Activated CD8-positive, alpha-beta T cell treated with anti-CD3 and anti-CD28 coated beads for 36 hours (primary cell): ENCODE results near the gene PGBD1. TPM values are rescaled to one million over a fixed set of nuclear protein-coding genes. Genes with fewer than 3 reads are reported as not detected.

ENCODE experiments used
- ATAC-seq: fragments of 200-7000 bp; cut with Tn5 transposase; one replicate; pipeline ENCODE4 v1.10.0; 2021; ENCODE audit warnings: mild to moderate bottlenecking, moderate library complexity
- CTCF ChIA-PET: fragments of 350-600 bp; sonication (Branson Sonifier 250); formaldehyde crosslinking; loops from one replicate; lab custom pipeline; 2021; ENCODE audit warnings: antibody characterized with exemption; lab: Charles Lee
- POLR2A ChIA-PET: fragments of 350-600 bp; sonication (Branson Sonifier 250); formaldehyde crosslinking; loops from one replicate; lab custom pipeline; 2021; ENCODE audit warnings: antibody characterized with exemption; lab: Charles Lee
- DNase-seq: peaks from one replicate; pipeline ENCODE4 v3.0.0-alpha.2; 2020
- H3K27ac Mint-ChIP-seq: one replicate; pipeline ENCODE4 v1.8.0; 2021; ENCODE audit warnings: mild to moderate bottlenecking, mixed read lengths
- H3K27me3 Mint-ChIP-seq: one replicate; pipeline ENCODE4 v1.8.0; 2021; ENCODE audit warnings: mixed read lengths
- H3K36me3 Mint-ChIP-seq: one replicate; pipeline ENCODE4 v1.8.0; 2021; ENCODE audit warnings: low read depth, mixed read lengths
- H3K4me1 Mint-ChIP-seq: one replicate; pipeline ENCODE4 v1.8.0; 2021; ENCODE audit warnings: low read depth, mixed read lengths
- H3K4me3 Mint-ChIP-seq: one replicate; pipeline ENCODE4 v1.8.0; 2021; ENCODE audit warnings: mild to moderate bottlenecking, moderate library complexity, mixed read lengths
- H3K9me3 Mint-ChIP-seq: one replicate; pipeline ENCODE4 v1.8.0; 2021; ENCODE audit warnings: mixed read lengths
- intact Hi-C: fragments of 100-400 bp; cut with micrococcal nuclease; formaldehyde crosslinking; loops from one replicate; pipeline ENCODE4 v1.10.0; 2022
- total RNA-seq, 2 experiments: library from RNA; stranded (reverse); gene quantifications; one replicate each; pipeline ENCODE4 v1.2.3, GENCODE V29; 2021
- TF ChIP-seq, protein P1 (sequence below): fragments of 200-600 bp; IDR thresholded peaks from one replicate; pipeline ENCODE4 v1.8.0; 2022; ENCODE audit warnings: antibody characterized with exemption, mild to moderate bottlenecking

Gene PGBD1
- total RNA-seq, 2 experiments from 2014 or later = 2.2 to 2.4 TPM

DNA sequence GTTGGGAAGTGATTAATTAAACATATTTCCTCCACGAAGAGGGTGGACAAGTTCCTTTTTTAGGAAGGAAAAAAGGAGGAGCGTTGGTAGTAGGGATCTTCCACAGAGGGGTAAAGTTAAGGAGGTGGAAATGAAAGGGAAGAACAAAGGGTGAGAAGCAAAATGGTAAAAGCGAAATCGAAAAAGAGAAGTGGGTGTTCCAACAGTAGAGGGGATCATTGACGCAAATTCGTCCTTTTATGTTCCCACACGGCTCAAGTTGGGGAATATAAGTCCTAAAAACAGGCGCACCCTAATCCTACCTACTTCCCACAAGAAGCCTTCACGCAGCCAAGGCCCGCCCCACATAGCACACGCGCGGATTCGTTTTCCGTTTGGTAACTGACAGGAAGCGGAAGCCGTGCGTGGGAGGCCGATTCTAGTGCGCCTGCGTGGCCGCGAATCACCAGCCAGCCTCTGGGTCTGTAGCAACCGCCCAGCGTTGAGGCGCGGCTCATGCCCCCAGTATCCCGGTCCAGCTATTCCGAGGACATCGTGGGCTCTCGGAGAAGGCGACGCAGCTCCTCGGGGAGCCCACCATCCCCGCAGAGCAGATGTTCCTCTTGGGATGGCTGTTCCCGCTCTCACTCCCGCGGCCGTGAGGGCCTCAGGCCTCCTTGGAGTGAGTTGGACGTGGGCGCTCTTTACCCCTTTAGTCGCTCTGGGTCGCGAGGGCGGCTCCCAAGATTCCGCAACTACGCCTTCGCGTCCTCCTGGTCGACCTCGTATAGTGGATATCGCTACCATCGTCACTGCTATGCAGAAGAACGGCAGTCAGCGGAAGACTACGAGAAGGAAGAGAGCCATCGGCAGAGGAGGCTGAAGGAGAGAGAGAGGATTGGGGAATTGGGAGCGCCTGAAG lies 22.2 kb upstream of the PGBD1 start, which contains the start of gene NKAPL:
NKAPL (plus strand) TSS at position 421 of the 901 bp plus-strand sequence; CDS start at position 496, 75 bp downstream.
- ChIA-PET CTCF (no interaction called here), POLR2A (interaction anchor here (0.9 kb wide), 1 partner anchor 8 kb away, joined by 3 read pairs; the partner anchor contains the start of gene ZSCAN26)

DNA sequence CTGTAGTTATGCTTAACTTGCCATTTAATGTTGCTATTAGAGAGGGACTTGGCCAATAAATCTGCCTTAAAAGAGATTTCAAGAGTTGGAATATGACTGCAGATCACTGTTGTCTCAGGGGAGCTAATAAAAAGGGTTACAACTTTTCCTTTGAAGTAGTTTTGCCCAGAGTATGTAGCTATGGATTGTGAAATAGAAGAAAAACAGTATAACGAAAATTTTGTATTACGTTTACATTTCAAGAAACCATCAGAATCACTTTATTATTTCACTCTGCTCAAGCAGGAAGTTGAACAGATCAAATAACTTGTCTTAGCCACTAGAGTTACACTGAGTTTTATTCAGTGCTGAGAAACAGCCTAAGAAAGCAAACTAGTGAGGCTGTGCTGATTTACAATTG lies 17.4 kb upstream of the PGBD1 start:
- ChIA-PET CTCF (interaction anchor here (2.8 kb wide), 1 partner anchor 92 kb away, joined by 11 read pairs; no protein-coding TSS in a partner anchor), POLR2A (interaction anchor here (1.3 to 1.7 kb wide), 2 partner anchors 12 to 122 kb away, joined by 3 to 4 read pairs; partner anchors contain the start of genes ZKSCAN4 and ZKSCAN8)
- intact Hi-C loops = loop anchor here (10.0 kb wide), 1 partner anchor 91 kb away; no protein-coding TSS in a partner anchor
- Mint-ChIP-seq H3K27ac (no peak overlapping the region), H3K4me1 (peaks cover 16% of the 10 kb centered on the region), H3K27me3 (no peaks in the 10 kb centered on the region), H3K9me3 (peaks cover 4% of the 10 kb centered on the region), H3K4me3 (no peak overlapping the region), H3K36me3 (no peaks in the 10 kb centered on the region)
- no peak for ATAC-seq
- TF ChIP-seq, protein P1, sequence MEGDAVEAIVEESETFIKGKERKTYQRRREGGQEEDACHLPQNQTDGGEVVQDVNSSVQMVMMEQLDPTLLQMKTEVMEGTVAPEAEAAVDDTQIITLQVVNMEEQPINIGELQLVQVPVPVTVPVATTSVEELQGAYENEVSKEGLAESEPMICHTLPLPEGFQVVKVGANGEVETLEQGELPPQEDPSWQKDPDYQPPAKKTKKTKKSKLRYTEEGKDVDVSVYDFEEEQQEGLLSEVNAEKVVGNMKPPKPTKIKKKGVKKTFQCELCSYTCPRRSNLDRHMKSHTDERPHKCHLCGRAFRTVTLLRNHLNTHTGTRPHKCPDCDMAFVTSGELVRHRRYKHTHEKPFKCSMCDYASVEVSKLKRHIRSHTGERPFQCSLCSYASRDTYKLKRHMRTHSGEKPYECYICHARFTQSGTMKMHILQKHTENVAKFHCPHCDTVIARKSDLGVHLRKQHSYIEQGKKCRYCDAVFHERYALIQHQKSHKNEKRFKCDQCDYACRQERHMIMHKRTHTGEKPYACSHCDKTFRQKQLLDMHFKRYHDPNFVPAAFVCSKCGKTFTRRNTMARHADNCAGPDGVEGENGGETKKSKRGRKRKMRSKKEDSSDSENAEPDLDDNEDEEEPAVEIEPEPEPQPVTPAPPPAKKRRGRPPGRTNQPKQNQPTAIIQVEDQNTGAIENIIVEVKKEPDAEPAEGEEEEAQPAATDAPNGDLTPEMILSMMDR = no peak
- DNase-seq = no peak

More for the DNA sequence above, 22.2 kb upstream of the PGBD1 start, which contains the start of gene NKAPL:
- intact Hi-C loops = loop anchor here (10.0 kb wide), 1 partner anchor 124 kb away; no protein-coding TSS in a partner anchor
- Mint-ChIP-seq H3K27ac (peak within 1 kb of the TSS; percentile 59), H3K4me3 (peak within 1 kb of the TSS; percentile 46), H3K27me3 (peaks cover 2% of the 10 kb centered on the region), H3K9me3 (peaks cover 7% of the 10 kb centered on the region), H3K36me3 (peaks cover 2% of the 10 kb centered on the region), H3K4me1 (peaks cover 4% of the 10 kb centered on the region)
- TF ChIP-seq, protein P1 = no peak
- peak; percentile 80 for DNase-seq
- peak; percentile 64 for ATAC-seq

DNA sequence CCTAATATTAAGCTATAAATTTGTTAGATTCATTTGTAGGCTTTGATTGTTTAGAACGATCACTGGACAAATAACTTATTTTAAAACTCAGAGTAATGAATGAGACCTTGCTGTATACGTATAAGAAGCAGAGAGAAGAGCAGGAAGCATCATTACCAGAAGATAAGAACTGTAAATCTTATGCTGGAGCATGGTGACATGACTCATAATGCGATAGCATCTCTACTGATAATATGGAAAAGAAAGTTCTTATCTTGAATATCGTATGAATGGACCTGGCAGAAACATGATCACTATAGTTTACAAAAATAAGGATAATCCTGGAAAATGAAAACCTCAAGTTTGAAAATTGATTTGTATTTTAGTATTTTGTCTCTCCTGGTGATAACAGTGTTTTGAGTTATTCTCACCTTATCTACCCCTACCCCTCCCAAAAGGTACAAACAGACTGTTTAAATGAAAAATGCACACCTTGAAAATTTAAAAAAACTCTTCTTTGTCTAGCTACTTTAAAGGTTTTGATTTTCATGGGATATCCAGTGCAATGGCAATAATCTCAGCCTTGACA lies 16.5 kb upstream of the PGBD1 start:
- no peak for ATAC-seq
- intact Hi-C loops = loop anchor here (10.0 kb wide), 1 partner anchor 90 kb away; no protein-coding TSS in a partner anchor
- Mint-ChIP-seq H3K4me3 (no peak overlapping the region), H3K27ac (no peak overlapping the region), H3K27me3 (no peaks in the 10 kb centered on the region), H3K4me1 (peaks cover 22% of the 10 kb centered on the region), H3K36me3 (peaks cover 2% of the 10 kb centered on the region), H3K9me3 (peaks cover 2% of the 10 kb centered on the region)
- CTCF ChIA-PET = interaction anchor here (1.0 to 2.8 kb wide), 4 partner anchors 12 to 123 kb away, joined by 3 to 11 read pairs (median 5); partner anchors contain the start of genes ZKSCAN4 and ZKSCAN8
- TF ChIP-seq, protein P1 = no peak
- DNase-seq = no peak
- POLR2A ChIA-PET = interaction anchor here (1.3 to 1.7 kb wide), 2 partner anchors 13 to 123 kb away, joined by 3 to 4 read pairs; partner anchors contain the start of genes ZKSCAN4 and ZKSCAN8

DNA sequence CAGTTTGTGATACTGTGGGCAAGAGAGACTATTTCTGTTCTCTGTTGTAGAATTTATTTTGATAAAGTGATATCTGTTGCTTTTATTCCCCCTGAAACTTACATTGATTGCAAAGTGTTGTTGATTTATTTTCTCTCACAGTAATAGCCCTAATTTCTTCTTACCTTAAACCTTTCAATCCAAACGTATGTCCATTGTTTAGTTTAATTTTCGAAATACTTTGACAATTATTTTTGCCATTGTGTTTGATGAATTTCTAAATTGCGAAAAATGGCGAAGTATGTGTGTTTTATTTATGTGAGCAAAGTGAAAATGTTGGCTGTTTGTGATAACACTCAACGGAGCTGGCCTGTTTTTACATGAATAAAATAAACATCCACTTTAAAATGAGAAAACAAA lies 14.8 kb upstream of the PGBD1 start:
- ATAC-seq (no peak), DNase-seq (no peak)
- CTCF ChIA-PET = interaction anchor here (1.0 to 2.7 kb wide), 6 partner anchors 14 to 130 kb away, joined by 3 to 17 read pairs (median 3); partner anchors contain the start of genes PGBD1 and ZKSCAN4
- TF ChIP-seq, protein P1 = no peak
- Mint-ChIP-seq H3K9me3 (peaks cover 2% of the 10 kb centered on the region), H3K27ac (no peak overlapping the region), H3K4me1 (peaks cover 28% of the 10 kb centered on the region), H3K4me3 (no peak overlapping the region), H3K27me3 (no peaks in the 10 kb centered on the region), H3K36me3 (peaks cover 2% of the 10 kb centered on the region)
- POLR2A ChIA-PET = interaction anchor here (0.8 to 1.6 kb wide), 13 partner anchors 8 to 377 kb away, joined by 3 to 5 read pairs (median 3); partner anchors contain the start of genes ZKSCAN8 and ZSCAN31
- intact Hi-C loops = loop anchor here (10.0 kb wide), 1 partner anchor 88 kb away; no protein-coding TSS in a partner anchor
